K562 (cell line): ENCODE data around the gene SFT2D2. TPM values are rescaled to one million over a fixed set of nuclear protein-coding genes. Genes with fewer than 3 reads are reported as not detected.

Experiments
- ATAC-seq: fragments of 200-7000 bp; cut with Tn5 transposase; 3 replicates; pipeline ENCODE4 v1.9.1; 2020; ENCODE audit warnings: moderate library complexity
- BruUV-seq: library from RNA; stranded (reverse); fragments of 400-500 nt; replicated peaks from 2 replicates; lab custom pipeline; 2021; lab: Mats Ljungman, UMichigan
- CTCF ChIA-PET: fragments of 300-600 bp; formaldehyde crosslinking; extraction: SDS; loops from one replicate; lab custom pipeline; 2021; ENCODE audit warnings: low intra/inter-chr PET ratio; lab: Yijun Ruan, JAX
- POLR2A ChIA-PET: fragments of 300-600, 350-650 bp; sonication (Branson Sonifier 250); formaldehyde crosslinking; extraction: SDS; loops from one replicate; lab custom pipeline; 2021; ENCODE audit warnings: antibody characterized with exemption, inconsistent platforms; lab: Yijun Ruan, JAX
- DNase-seq, 4 experiments: peaks; one replicate each; pipeline versions ENCODE4 v3.0.0 to v3.0.0-alpha.2; 2011 to 2018; ENCODE audit warnings: low spot score in 3 of 4, mixed read lengths in 3 of 4; ENCODE audit errors: extremely low read depth in 1 of 4
- FAIRE-seq: peaks from 2 replicates; lab custom pipeline; 2011; peaks lifted over from hg19 to GRCh38; lab: Jason Lieb, UNC
- H2AFZ ChIP-seq: 2 replicates; pipeline ENCODE4 v1.6.0; 2011; ENCODE audit warnings: low read depth, low read length, control low read depth, inconsistent platforms
- H3K27ac ChIP-seq: fragments of 200-600 bp; 3 replicates; pipeline ENCODE4 v1.8.0; 2011; ENCODE audit warnings: low read depth, mild to moderate bottlenecking, control low read depth, inconsistent platforms, low read length, moderate library complexity, mixed read lengths; ENCODE audit errors: extremely low read depth
- H3K27me3 ChIP-seq, 2 experiments: fragments of 300-600 bp in 1 of 2; 2 replicates in 1 of 2; 3 replicates in 1 of 2; pipeline versions ENCODE4 v1.6.0 to v1.8.0; 2011; ENCODE audit warnings: inconsistent platforms in 2 of 2, low read length in 2 of 2, mild to moderate bottlenecking in 1 of 2, mixed read lengths in 1 of 2, moderate library complexity in 1 of 2; ENCODE audit not compliant: control insufficient read depth in 2 of 2, insufficient read depth in 2 of 2
- H3K36me3 ChIP-seq: fragments of 300-600 bp; 3 replicates; pipeline ENCODE4 v1.8.0; 2011; ENCODE audit warnings: mild to moderate bottlenecking, low read length, inconsistent platforms; ENCODE audit not compliant: control insufficient read depth, insufficient read depth
- H3K4me1 ChIP-seq, 2 experiments: fragments of 200-600 bp in 1 of 2; replicated peaks in 1 of 2; 2 replicates in 1 of 2; 3 replicates in 1 of 2; pipeline versions ENCODE4 v1.5.1 to v1.8.0; 2011; ENCODE audit warnings: inconsistent platforms in 2 of 2, low read length in 2 of 2, mild to moderate bottlenecking in 1 of 2, mixed read lengths in 1 of 2, moderate library complexity in 1 of 2; ENCODE audit not compliant: control insufficient read depth in 2 of 2, insufficient read depth in 2 of 2
- H3K4me2 ChIP-seq: 2 replicates; pipeline ENCODE4 v1.6.1; 2011; ENCODE audit warnings: low read length, control low read depth, inconsistent platforms, mixed read lengths; ENCODE audit not compliant: insufficient read depth
- H3K4me3 ChIP-seq: fragments of 200-600 bp; sonication (generic), shearing (Covaris generic); 2 replicates; pipeline ENCODE4 v1.5.1; 2016; ENCODE audit warnings: control low read depth, inconsistent platforms
- H3K79me2 ChIP-seq: fragments of 200-600 bp; 3 replicates; pipeline ENCODE4 v1.8.0; 2011; ENCODE audit warnings: low read length, inconsistent platforms; ENCODE audit not compliant: control insufficient read depth, insufficient read depth
- H3K9ac ChIP-seq, 2 experiments: 2 replicates each; pipeline versions ENCODE4 v1.6.0 to v1.6.1; 2011; ENCODE audit warnings: low read depth in 2 of 2, low read length in 2 of 2, control low read depth in 1 of 2, inconsistent platforms in 1 of 2, mild to moderate bottlenecking in 1 of 2, mixed read lengths in 1 of 2; ENCODE audit not compliant: insufficient read depth in 1 of 2
- H3K9me1 ChIP-seq: one replicate; pipeline ENCODE4 v1.6.0; 2011; ENCODE audit warnings: inconsistent platforms, mild to moderate bottlenecking, low read length, moderate library complexity; ENCODE audit not compliant: control insufficient read depth, insufficient read depth
- H3K9me3 ChIP-seq: replicated peaks from 2 replicates; pipeline ENCODE4 v1.5.1; 2011; ENCODE audit warnings: low read depth, low read length, inconsistent platforms; ENCODE audit not compliant: control insufficient read depth, insufficient read depth
- H4K20me1 ChIP-seq: replicated peaks from 2 replicates; pipeline ENCODE4 v1.6.1; 2011; ENCODE audit warnings: low read length, inconsistent platforms, mixed read lengths; ENCODE audit not compliant: control insufficient read depth, insufficient read depth
- CBFA2T2 ChIP-seq: fragments of 450-650 bp; conservative IDR thresholded peaks from 2 replicates; pipeline ENCODE4 v1.6.1; 2017; ENCODE audit warnings: mild to moderate bottlenecking
- CBFA2T3 ChIP-seq: fragments of 450-650 bp; IDR thresholded peaks from 2 replicates; pipeline ENCODE4 v1.6.1; 2017
- FOXK2 ChIP-seq, 2 experiments: fragments of 450-650 bp; IDR thresholded peaks in 1 of 2; conservative IDR thresholded peaks in 1 of 2; 2 replicates each; pipeline ENCODE4 v1.6.1; 2016; ENCODE audit warnings: low read depth in 2 of 2, mild to moderate bottlenecking in 1 of 2
- HMBOX1 ChIP-seq: sonication (generic); IDR thresholded peaks from 2 replicates; pipeline ENCODE4 v1.6.1; 2016
- MEIS2 ChIP-seq: fragments of 450-650 bp; IDR thresholded peaks from 2 replicates; pipeline ENCODE4 v1.6.1; 2014; ENCODE audit warnings: mild to moderate bottlenecking; ENCODE audit not compliant: partially characterized antibody
- NFIC ChIP-seq: fragments of 450-650 bp; IDR thresholded peaks from 2 replicates; pipeline ENCODE4 v1.6.1; 2017; ENCODE audit warnings: mild to moderate bottlenecking, inconsistent platforms
- RNF219 ChIP-seq: fragments of 250-450 bp; sonication (Bioruptor Pico); IDR thresholded peaks from 2 replicates; pipeline ENCODE4 v1.5.0; 2022; ENCODE audit warnings: mild to moderate bottlenecking
- TFAP4 ChIP-seq: sonication (generic); formaldehyde crosslinking; IDR thresholded peaks from 2 replicates; pipeline ENCODE4 v1.8.0; 2022; ENCODE audit warnings: missing genetic modification reagents, mild to moderate bottlenecking, moderate library complexity, borderline replicate concordance
- WGBS: fragments of 100-300 bp; shearing (Covaris generic); methylation state at CpG from one replicate; pipeline ENCODE4 v1.1.6; 2016; ENCODE audit warnings: low coverage, mixed read lengths; ENCODE audit not compliant: insufficient coverage; ENCODE audit errors: missing lambda C conversion rate; 5-methylcytosine and 5-hydroxymethylcytosine counted together
- in situ Hi-C: fragments of 300-500 bp; cut with MboI; formaldehyde crosslinking; loops from 4 replicates; pipeline ENCODE4 v1.15.0; 2018; ENCODE audit warnings: inconsistent platforms, mixed read lengths
- intact Hi-C: fragments of 100-400 bp; cut with micrococcal nuclease; formaldehyde crosslinking; loops from 2 replicates; pipeline ENCODE4 v1.14.2; 2022
- polyA plus RNA-seq, 8 experiments: library from polyadenylated mRNA; depleted of rRNA in 4 of 8; stranded (reverse) in 5 of 8; unstranded in 3 of 8; fragments of >200 nt; fragmentation: Nextera tagmentation in 2 of 8; fragmentation: Illumina TruSeq in 1 of 8; extraction: Ambion mirVana in 2 of 8; extraction: Trizol in 1 of 8; gene quantifications; 2 replicates each; pipeline versions ENCODE4 v1.2.1 to v1.2.3, GENCODE V29; 2011 to 2014; ENCODE audit warnings: inconsistent platforms in 1 of 8, missing spikeins in 1 of 8
- total RNA-seq, 7 experiments: library from RNA; depleted of rRNA in 6 of 7; stranded (reverse); fragments of >200 nt in 6 of 7; fragmentation: Illumina TruSeq in 2 of 7; extraction: Trizol in 2 of 7; gene quantifications; 2 replicates each; pipeline versions ENCODE4 v1.2.1 to v1.2.3, GENCODE V29; 2011 to 2021; ENCODE audit warnings: low replicate concordance in 1 of 7

The SFT2D2 gene
- total and polyA plus RNA-seq, 9 of the 15 experiments (the other 6 are each of a cell fraction or from before 2014, with no cell fraction given), result 3.4 to 50.1 (median 21.6) TPM

- in situ Hi-C loops (no loop called here), intact Hi-C loops (no loop called here)
- no peak overlapping the region for H3K9ac ChIP-seq
- no peak overlapping the region for H2AFZ ChIP-seq
- ChIA-PET CTCF (no interaction called here), POLR2A (interaction anchor here (0.6 to 1.3 kb wide), 2 partner anchors 14 to 23 kb away, joined by 3 to 4 read pairs; partner anchors contain the start of gene TBX19)
- H3K9me3 ChIP-seq, result no peaks in the 10 kb centered on the region
- no peaks in the 10 kb centered on the region for H4K20me1 ChIP-seq
- ATAC-seq (no peak; the same call in 2 of the 3 replicates), FAIRE-seq (peak; percentile 51), DNase-seq (peak in 1 of 4 experiments; percentile 34)
- H3K9me1 ChIP-seq, result no peaks in the 10 kb centered on the region
- 41% methylated on average over 6 of the region's 6 CpGs for WGBS
- no peaks in the 10 kb centered on the region; the same call in 2 of the 3 replicates for H3K36me3 ChIP-seq
- no peak overlapping the region for H3K4me3 ChIP-seq
- no peaks in the 10 kb centered on the region; a peak in 1 of 5 replicates for H3K4me1 ChIP-seq
- H3K4me2 ChIP-seq, result no peak overlapping the region
- no TSS peak for BruUV-seq
- no peak overlapping the region for H3K27ac ChIP-seq
- no peaks in the 10 kb centered on the region for H3K27me3 ChIP-seq
- TF ChIP-seq NFIC (peak; percentile 68), RNF219 (no peak), MEIS2 (peak; percentile 8), FOXK2 (conservative IDR thresholded peaks at IDR 0.05 in 1 of 2, IDR thresholded peaks at IDR 0.05 in 1 of 2; ENCODE audit: low read depth in 2 of 2) (no peak), CBFA2T2 (peak; percentile 29; the same call in 1 of the 2 replicates), TFAP4 (CRISPR knock-in tag) (peak; percentile 13; the same call in 1 of the 2 replicates), CBFA2T3 (peak; percentile 63), HMBOX1 (peak; percentile 63)
- no peaks in the 10 kb centered on the region for H3K79me2 ChIP-seq
Observed at GRCh38 chr1:168266644-168267186, 40.9 kb downstream of the SFT2D2 start.
